ENCODE measurements around the gene ING3. TPM values are rescaled to one million over a fixed set of nuclear protein-coding genes. Genes with fewer than 3 reads are reported as not detected.

The ING3 gene
- total RNA-seq, 1 donor from 2014 or later: 12.7 TPM

GRCh38 chr7:120991161-120991560, 40.6 kb downstream of the ING3 start:
- TF ChIP-seq CTCF (IDR thresholded peaks at IDR 0.05; ENCODE audit: insufficient read depth, low read length, poor library complexity, severe bottlenecking): no peak
- Histone ChIP-seq H3K4me3 (ENCODE audit: low read depth, low read length) (no peak overlapping the region), H3K27me3 (ENCODE audit: control insufficient read depth, insufficient read depth, low read length) (no peaks in the 10 kb centered on the region)

GRCh38 chr7:120991581-120991980, 41.0 kb downstream of the ING3 start:
- no peak for DNase-seq (ENCODE audit: low read depth)
- Histone ChIP-seq H3K4me3 (ENCODE audit: low read depth, low read length) (no peak overlapping the region), H3K36me3 (ENCODE audit: control insufficient read depth, insufficient read depth, low read length) (no peaks in the 10 kb centered on the region), H3K27me3 (ENCODE audit: control insufficient read depth, insufficient read depth, low read length) (no peaks in the 10 kb centered on the region)
- no peak for TF ChIP-seq CTCF (IDR thresholded peaks at IDR 0.05; ENCODE audit: insufficient read depth, low read length, poor library complexity, severe bottlenecking)

More at GRCh38 chr7:120991161-120991560, 40.6 kb downstream of the ING3 start:
- H3K36me3 ChIP-seq (ENCODE audit: control insufficient read depth, insufficient read depth, low read length): no peaks in the 10 kb centered on the region
- no peak for DNase-seq (ENCODE audit: low read depth)

GRCh38 chr7:120992272-120992964, 41.8 kb downstream of the ING3 start:
- no peak for DNase-seq (ENCODE audit: low read depth)
- Histone ChIP-seq H3K27me3 (ENCODE audit: control insufficient read depth, insufficient read depth, low read length) (no peaks in the 10 kb centered on the region), H3K36me3 (ENCODE audit: control insufficient read depth, insufficient read depth, low read length) (no peaks in the 10 kb centered on the region), H3K4me3 (ENCODE audit: low read depth, low read length) (no peak overlapping the region)
- TF ChIP-seq CTCF (IDR thresholded peaks at IDR 0.05; ENCODE audit: insufficient read depth, low read length, poor library complexity, severe bottlenecking): no peak

- no peak for TF ChIP-seq CTCF (IDR thresholded peaks at IDR 0.05; ENCODE audit: insufficient read depth, low read length, poor library complexity, severe bottlenecking)
- no peak overlapping the region for H3K4me3 ChIP-seq (ENCODE audit: low read depth, low read length)
- no peak for DNase-seq (ENCODE audit: low read depth)
- no peaks in the 10 kb centered on the region for H3K36me3 ChIP-seq (ENCODE audit: control insufficient read depth, insufficient read depth, low read length)
- H3K27me3 ChIP-seq (ENCODE audit: control insufficient read depth, insufficient read depth, low read length): no peaks in the 10 kb centered on the region
These were observed 42.5 kb downstream of the ING3 start for GRCh38 chr7:120992965-120993494.

- H3K36me3 ChIP-seq (ENCODE audit: control insufficient read depth, insufficient read depth, low read length): no peaks in the 10 kb centered on the region
- no peak for DNase-seq (ENCODE audit: low read depth)
- no peaks in the 10 kb centered on the region for H3K27me3 ChIP-seq (ENCODE audit: control insufficient read depth, insufficient read depth, low read length)
- TF ChIP-seq CTCF (IDR thresholded peaks at IDR 0.05; ENCODE audit: insufficient read depth, low read length, poor library complexity, severe bottlenecking): no peak
- no peak overlapping the region for H3K4me3 ChIP-seq (ENCODE audit: low read depth, low read length)
These were observed 43.1 kb downstream of the ING3 start for GRCh38 chr7:120993553-120994191.

Data from kidney epithelial cell (primary cell).